Globus pallidus (tissue), 1 donor: Measurements from ENCODE around the gene EVL.
"Not testable (repeated sequence)": the region's sequence is repeated elsewhere in the genome, so short reads cannot be mapped to it uniquely, and the experiment has no call there.

Experiments used
- DNase-seq: peaks from one replicate; pipeline ENCODE4 v3.0.0-alpha.2; 2015; ENCODE audit warnings: low spot score

The EVL gene

DNA sequence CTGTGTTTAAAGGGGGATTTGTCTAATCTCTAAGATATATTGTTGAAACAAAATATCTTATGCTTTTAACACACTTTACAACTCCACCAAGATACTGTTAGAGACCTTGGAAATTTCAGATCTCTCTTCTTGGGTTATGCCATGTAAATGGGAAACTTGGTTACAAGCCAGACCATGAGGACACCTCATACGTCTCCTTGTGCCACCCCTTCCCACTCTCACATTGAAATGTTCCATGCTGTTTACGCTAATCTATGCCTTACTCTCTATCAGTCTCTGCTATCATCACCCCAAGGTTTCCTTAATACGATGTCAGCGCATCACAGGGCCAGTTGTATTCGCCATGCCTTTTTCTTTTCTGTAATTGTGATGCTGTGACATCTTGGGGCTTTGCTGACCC lies 107.6 kb downstream of the EVL start:
- DNase-seq = no peak

DNA sequence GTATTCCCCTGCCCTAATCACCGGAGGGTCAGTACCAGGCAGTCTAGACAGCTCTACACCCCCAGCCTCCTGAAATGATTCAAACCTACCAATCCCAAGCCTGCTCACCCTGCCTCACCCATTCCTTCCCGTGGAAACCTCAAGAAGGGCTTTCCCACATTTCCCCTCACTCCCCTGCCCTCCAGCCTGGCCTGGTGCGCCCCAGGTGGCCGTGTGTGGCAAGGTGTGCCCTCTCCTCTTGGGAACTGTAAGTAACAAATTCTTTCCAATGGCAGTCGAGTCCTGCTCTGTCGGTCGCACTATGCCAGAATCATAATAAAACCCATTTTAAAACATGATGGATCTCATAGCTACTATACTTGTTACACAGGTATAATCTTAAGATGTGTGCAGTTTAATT lies 108.1 kb downstream of the EVL start:
- no peak for DNase-seq

DNA sequence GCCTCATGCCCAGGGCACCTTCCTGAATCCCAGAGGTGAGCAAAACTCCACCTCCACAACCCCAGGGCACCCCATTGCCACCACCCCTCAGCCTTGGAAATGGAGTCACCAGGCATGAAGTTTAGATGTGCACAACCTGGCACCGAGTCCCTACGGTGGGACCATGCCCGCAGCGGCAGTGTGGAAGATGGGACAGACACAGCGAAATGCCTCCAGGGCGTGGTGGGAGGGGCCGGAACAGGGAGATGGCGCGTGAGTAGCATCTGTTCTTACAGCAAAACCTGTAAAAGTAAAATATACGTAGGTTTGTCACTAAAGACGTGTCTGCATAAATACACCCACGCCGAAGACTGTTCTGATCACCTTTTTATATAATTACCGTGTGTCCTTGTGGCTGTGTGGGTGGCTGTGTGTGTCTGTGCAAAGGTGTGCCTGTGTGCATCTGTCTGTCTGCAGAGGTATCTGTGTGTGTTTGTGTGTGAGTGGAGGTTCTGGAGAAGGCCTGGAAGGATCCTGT lies 111.6 kb downstream of the EVL start:
- no peak for DNase-seq

DNA sequence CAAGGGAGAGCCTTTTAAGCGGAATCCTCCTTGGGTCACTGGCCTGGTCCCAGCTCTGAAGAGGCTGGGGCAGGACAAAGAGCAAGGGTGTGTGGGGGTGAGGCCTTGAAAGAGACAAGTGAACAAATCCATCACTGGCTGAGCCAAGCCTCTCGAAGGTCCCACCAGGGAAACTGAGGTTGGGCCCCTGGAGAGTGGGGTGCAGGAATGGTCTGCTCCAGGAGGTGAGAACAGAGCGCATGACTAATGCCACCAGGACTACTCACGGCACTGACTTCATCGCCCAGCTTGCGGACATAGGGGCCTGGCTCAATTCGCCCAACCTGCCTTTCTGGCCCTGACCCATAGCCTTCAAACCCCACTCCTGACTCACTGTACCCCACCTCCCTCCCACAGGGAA lies 113.5 kb downstream of the EVL start:
- no peak for DNase-seq

DNA sequence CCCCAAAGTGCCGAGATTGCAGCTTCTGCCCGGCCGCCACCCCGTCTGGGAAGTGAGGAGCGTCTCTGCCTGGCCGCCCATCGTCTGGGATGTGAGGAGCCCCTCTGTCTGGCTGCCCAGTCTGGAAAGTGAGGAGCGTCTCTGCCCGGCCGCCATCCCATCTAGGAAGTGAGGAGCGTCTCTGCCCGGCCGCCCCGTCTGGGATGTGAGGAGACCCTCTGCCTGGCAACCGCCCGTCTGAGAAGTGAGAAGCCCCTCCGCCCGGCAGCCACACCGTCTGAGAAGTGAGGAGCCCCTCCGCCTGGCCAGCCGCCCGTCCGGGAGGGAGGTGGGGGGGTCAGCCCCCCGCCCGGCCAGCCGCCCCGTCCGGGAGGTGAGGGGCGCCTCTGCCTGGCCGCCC lies 115.4 kb downstream of the EVL start:
- DNase-seq = not testable (repeated sequence)

DNA sequence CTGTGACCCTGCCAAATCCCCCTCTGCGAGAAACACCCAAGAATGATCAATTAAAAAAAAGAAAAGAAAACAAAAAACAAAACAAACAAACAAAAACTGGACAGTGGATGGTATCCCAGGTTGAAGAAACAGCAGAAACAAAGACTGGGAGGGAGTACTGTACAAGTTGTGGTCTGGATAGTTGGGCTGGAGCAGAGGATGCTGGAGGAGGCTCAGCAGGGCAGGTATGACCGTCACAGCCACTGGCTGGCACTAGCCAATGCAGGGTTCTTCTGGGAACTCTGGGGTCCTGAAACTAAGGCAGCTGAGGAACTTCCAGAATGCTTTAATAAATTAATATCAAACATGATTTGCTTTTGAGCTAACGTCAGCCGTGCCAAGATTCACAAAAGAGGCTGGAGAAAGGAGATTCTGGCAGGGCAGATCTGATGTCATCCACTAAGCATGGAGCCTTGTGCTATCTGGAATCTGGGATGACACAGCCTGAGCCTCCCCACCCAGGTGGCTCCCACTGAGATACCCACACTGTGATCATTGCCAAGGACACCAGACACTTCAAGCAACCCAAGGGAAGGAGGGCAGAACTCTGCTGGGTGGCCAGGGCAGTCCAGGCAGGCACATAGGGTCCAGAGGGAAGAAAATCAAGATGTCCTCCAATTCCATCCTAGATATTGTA lies 116.8 kb downstream of the EVL start:
- DNase-seq = not testable (repeated sequence)

DNA sequence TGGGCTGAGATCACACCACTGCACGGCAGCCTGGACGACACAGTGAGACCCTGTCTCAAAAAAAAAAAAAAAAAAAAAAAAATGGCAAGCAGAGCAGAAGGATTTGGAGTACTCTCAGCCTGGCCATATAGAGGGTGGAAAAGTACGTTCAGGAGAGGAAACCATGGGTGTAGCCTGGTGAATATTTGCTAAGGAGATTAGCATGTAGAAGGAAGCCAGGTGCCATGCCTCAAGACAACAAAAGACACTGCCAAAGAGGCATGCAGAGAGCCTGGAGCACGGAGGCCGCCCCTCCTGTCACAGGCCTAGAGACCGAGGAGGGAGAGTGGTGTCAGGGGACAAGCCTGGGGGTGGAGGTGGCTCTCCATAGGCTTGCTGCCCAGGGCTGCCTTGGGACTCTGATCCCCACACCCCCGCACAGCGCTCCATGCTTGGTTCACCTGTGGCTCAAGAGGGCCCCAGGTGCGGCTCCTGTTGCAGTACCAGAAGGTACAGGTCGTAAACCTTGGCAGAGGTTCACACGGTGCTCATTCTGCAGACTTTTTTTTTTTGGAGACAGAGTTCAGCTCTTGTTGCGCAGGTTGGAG lies 122.1 kb downstream of the EVL start:
- DNase-seq = no peak

DNA sequence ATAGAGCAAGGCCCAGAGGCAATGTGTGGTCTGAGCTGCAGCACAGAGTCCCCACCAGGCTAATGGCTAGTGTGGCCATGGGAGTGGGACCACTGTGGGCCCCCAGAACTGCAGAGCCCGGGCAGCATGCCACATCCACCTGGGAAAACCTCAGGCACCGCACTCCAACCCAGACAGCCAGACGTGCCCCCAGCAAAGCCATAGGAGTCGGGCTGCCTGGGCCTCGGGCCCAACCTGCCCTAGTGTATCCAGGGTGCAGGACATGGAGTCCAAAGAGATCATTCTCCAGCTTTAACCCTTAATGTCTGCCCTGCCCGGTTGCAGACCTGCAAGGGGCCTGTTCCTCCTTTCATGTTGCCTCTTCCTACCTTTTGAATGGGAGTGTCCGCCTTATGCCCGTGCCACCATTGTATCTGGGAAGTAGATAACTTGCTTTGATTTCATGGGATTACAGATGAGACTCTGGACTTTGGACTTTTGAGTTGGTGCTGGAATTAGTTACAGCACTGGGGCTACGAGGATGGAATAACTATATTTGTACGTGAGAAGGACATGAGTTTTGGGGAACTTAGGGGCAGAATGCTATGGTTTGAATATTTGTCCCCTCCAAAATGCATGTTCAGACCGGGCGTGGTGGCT lies 123.3 kb downstream of the EVL start:
- no peak for DNase-seq

DNA sequence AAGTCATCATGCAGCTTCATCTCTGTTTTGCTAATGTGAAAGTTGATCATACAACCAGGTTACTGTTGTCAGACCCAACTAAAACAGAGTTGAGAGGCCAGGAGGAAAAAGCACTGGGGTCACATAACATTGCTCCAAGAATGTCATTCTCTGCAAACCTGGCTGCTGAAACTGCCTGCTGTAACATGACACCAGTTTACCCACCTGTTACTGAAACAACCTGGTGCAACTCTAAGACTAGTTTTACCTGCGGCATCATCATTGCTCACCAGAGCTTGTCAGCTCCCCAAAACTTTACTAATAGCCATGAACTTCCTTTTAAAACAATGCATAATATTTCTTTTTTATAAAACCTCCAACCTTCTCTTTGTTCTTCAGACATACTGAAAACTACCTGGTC lies 124.9 kb downstream of the EVL start:
- no peak for DNase-seq

DNA sequence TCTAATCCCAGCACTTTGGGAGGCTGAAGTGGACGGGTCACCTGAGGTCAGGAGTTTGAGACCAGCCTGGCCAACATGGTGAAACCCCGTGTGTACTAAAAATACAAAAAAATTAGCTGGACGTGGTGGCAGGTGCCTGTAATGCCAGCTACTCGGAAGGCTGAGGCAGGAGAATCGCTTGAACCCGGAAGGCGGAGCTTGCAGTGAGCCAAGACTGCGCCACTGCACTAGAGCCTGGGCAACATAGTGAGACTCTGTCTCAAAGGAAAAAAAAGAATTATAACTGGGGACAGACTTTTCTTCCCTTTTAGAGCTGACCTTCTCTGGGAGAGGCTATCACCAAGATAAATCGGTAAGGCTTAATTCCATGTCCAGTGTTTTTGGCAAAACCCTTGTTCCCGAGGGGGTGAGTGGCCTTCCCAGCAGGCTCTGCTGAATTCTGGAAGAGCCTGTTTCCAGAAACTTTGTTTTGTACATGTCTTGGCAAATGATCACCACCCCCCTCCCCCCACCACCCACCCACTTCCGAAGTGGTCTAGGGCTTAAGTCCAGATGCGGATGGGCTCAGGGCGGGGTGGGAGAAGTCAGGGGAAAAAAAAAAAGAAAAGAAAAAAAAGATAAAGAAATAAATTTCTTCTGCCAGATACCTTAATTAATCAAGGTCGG lies 126.5 kb downstream of the EVL start:
- no peak for DNase-seq

DNA sequence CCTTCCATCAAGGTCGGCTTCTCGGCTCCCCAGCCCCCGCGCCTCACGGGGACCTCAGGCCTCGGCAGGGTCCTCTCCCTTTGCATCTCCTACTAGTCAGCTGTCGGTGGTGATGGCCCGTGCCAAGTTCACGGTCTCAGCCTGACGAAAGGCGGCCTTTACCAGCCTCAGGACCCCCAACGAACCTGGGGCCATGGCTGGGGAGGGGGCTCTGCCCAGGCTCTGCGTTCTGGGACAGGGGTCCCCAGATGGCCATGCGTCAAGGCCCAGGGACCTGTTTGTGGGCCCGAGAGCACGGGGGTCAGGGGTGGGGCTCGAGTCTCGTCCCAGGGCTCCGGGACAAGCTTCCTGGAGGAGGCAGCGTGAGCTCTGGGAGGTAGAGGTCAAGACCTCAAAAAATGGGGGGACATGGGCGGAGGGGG lies 127.0 kb downstream of the EVL start:
- DNase-seq = peak; percentile 5

DNA sequence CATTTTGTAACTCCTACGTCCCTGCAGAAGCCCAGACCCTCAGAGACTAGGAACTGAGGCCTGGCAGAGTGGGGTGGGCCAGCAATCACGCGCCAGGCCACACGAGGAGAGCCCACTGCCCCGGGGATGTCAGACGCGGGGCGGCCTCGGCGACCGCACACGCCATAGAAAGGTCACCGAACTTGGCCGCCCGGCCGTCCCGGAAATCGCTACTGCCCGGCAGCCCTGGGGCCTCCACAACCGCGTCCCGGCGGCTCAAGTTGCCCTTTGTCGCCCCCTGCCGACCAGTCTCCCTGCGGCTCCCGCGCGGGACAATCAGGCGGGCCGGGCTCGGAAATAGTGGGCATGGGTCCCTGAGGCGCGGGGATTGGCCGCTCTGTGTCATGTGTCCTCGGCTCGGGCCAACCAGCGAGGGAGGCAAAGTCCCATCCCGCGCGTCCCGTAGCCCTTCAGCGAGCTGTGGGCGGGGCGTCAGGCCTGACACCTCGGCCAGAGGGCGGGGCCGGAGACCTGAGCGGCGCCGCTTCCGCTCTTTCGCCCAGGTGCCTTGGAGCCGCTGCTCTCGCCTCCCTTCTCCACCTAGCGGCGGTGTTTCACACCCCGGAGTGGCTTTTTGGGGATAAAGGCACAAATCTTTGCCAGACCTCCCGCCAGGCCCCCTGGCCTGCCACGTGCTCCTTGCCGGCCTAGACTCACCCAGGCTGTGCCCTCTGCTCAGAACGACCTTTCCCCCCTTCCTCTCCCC lies 127.6 kb downstream of the EVL start:
- peak; percentile 96 for DNase-seq
